HG02973 (cell line): ENCODE data around the gene BANP.
"Not testable (repeated sequence)": the region's sequence is repeated elsewhere in the genome, so short reads cannot be mapped to it uniquely, and the experiment has no call there.

Experiments
- ATAC-seq: cut with Tn5 transposase; IDR thresholded peaks from one replicate; pipeline ENCODE4 v1.9.1; 2021; ENCODE audit warnings: moderate library complexity; ENCODE audit not compliant: unreplicated experiment

The BANP gene

DNA sequence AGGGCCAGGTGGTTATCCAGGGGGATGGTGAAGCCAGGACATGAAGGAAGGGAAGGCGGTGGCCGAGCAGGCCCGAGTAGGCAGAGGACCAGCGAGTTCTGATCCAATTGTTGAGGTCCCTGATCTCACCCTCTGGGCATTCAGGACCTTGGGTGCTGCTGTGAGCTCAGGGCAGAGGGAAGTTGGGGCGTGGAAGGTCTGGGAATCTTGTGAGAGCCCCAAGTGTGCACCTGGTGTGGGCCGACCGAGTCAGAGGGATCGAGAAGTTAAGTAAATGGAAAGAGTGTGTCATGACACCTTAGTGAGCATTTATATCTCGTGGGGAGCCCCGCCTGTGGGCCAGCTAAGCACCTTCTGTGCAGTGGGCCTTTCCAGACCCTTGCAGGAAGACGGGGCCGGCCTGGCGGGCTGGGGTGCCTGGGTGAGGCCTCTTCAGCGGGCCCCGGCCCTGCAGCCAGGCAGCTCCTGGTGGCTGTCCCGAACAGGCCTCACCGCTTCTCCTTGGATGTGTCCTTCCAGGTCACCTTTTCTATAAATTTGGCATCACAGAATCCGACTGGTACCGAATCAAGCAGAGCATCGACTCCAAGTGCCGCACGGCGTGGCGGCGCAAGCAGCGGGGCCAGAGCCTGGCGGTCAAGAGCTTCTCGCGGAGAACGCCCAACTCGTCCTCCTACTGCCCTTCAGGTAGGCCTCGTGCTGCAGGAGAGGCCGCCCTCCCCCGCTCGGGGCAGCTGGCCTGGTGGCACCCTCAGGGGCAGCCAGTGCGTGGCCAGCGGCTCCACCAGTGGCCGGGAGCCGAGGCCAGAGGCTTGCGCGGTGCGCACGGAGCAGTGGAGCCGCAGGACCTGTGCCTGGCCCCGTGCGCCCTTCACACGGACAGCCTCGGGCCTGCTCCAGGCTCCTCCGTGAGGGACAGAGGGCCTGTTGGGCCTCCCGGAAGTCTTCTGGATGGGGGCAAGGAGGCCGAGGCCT, 76.0 kb downstream of the BANP start:
- ATAC-seq: no peak

- ATAC-seq: not testable (repeated sequence)
Measured at GRCh38 chr16:88028177-88028930, 77.1 kb downstream of the BANP start.

GRCh38 chr16:88030498-88030897, 79.3 kb downstream of the BANP start:
- ATAC-seq: no peak

GRCh38 chr16:88030961-88031360, 79.7 kb downstream of the BANP start:
- ATAC-seq: not testable (repeated sequence)

GRCh38 chr16:88033003-88033740, 81.9 kb downstream of the BANP start:
- not testable (repeated sequence) for ATAC-seq

- ATAC-seq: no peak
Measured at GRCh38 chr16:88034770-88035169, 83.5 kb downstream of the BANP start.

GRCh38 chr16:88035292-88035691, 84.1 kb downstream of the BANP start:
- no peak for ATAC-seq

DNA sequence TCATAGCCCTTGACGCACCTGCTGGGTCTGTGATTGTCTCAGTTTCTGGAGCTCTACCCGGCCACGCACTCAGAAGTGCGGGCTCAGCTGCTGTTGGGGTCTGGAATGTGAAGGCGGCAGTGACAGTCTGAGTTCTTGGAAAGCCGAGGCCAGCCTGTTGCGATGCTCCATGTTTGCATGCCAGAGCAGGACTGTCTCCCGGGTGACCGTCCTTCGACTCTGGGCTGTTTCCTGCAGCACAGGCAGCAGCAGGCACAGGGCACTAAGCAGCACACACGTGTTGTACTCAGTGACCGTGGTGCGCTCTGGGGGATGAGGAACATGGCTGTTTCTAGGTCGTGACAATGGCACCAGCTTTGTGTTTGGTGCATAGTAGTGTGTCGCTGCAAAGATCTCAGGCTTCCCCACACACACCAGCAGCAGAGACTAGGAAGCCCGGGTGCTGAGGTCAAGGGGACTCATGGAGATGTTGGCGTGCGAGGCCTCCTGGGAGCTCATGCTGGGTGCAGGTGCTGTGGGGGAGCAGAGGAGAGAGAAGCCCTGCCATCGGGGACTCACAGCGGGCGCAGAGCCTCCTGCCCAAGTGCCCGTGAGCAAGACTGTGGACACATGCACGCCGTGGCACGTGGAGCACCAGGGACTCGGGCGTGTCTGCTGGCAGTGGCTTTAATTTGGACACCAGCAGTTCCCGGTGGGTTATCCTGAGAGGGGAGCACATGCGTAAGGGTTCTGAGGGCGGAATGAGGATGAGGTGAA, 84.8 kb downstream of the BANP start:
- ATAC-seq: not testable (repeated sequence)

DNA sequence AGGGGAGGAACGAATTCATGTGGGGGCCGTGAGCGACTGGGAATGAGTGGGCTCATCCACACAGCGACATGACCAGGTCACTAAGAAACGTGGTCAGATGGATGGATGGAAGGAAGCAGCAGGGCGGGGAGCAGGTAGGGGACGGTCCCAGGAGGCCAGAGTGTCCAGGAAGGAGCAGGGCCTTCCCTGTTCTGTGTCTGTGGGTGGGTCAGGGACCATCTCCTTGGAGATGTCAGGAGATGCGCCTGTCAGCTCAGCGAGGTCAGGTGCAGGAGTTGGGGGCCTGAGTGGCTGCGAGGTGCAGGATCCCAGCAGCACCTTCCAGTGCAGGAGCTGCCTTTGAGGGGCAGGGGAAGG, 85.4 kb downstream of the BANP start:
- ATAC-seq: not testable (repeated sequence)

DNA sequence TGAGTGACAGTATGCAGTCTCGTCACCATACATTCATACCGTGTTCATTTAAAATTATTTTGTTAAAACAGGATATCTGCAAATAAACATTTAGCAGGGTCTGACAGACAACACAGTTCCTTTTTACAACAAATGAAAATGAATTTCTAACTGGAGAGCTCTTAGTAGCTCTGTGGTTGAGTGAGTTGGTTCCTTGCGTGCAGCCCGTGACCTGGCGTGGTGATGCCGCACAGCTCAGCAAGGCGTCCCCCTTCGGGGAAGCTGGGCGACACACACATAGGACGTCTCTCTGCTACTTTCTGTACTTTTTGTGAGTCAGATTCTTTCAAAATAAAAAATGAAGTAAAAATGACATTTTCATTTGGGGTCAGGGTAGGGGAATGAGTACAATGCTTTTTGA, 86.1 kb downstream of the BANP start:
- not testable (repeated sequence) for ATAC-seq

- not testable (repeated sequence) for ATAC-seq
Measured at GRCh38 chr16:88037876-88038525, 86.8 kb downstream of the BANP start.

GRCh38 chr16:88038526-88038908, 87.3 kb downstream of the BANP start:
- not testable (repeated sequence) for ATAC-seq

- ATAC-seq: no peak
Measured at GRCh38 chr16:88039591-88039990, 88.4 kb downstream of the BANP start.

DNA sequence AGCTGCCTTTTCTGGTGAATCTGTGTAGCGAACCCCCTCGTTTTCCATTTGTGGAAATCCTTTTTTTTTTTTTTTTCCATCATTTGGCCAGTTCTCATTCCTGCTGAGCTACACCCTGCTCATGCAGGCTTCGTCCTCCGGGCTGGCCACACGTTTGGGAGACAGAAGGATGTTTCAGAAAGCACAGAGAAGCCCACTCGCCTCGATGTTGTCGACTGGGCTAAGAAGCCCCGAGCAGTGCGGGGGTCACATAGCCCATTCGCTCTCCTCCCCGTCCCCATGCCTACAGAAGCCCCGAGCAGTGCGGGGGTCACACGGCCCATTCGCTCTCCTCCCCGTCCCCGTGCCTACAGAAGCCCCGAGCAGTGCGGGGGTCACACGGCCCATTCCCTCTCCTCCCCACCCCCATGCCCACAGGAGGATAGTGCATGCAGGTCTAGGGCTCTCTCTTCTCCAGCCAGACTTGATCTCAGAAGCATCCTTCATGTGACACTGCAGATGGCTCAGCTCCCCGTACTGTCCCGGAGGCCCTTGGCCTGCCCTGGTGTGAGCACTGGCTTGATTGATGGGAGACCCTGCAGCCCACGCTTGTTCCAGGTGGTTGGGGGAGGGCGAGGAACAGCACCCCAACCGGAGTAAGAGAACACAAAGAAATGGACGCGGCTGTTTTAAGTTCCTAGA, 89.1 kb downstream of the BANP start:
- not testable (repeated sequence) for ATAC-seq

DNA sequence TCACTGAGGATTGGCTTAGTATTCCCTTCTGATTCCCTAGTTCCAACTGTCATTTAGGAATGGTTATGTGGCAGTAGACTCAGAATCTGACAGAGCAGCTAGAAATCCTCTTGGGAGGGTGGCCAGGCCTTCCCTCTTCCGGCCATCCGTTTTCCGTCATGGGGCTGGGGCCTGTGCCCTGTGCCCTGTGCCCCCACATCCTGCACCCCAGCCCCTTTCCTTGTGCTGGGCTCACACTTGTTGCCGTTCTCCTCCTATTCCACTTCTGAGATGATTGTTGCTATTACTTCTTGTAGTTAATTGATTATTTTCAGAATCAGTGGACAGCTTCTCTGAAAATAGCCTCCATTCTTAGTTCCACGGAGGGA, 89.6 kb downstream of the BANP start:
- not testable (repeated sequence) for ATAC-seq

GRCh38 chr16:88041506-88041905, 90.3 kb downstream of the BANP start:
- ATAC-seq: not testable (repeated sequence)

- ATAC-seq: not testable (repeated sequence)
Measured at GRCh38 chr16:88041986-88042562, 90.8 kb downstream of the BANP start.

DNA sequence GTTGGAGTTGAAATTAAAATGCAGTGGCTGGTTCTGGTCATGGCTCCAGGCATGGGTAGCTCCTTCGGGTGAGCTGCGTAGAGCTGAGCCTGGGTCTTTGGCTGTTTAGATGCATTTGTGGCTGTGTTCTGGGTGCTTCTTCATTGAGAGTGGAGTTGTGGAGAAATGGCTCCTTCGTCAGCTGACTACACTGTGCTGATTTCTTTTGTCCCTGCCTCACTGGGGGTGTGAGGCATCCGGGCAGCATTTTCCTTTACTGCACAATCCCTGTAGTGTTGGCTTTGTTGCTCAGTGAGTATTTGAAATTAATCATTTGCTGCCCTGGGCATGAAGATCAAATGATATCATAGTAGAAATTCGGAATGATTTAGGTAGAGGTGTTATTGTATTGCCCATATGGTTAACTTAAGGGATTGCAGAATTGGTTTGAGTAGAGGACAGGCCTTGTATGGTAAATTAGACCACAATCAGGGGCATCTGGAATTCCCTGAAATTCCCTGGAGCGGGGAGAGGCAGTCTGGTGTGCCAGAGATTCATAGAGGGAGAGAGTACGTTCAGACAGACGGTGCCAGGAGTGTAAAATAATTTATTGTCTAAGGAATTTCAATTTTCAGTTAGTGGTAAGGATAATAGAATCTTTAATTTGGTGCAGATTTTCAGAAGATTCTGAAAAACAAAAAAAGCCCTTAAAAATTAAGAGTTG, 92.1 kb downstream of the BANP start:
- ATAC-seq: not testable (repeated sequence)
